Measurements from ENCODE around the gene CEP112.
A peak's percentile ranks its signal among the peaks of the same experiment; 100 is the strongest.

The CEP112 gene

DNA sequence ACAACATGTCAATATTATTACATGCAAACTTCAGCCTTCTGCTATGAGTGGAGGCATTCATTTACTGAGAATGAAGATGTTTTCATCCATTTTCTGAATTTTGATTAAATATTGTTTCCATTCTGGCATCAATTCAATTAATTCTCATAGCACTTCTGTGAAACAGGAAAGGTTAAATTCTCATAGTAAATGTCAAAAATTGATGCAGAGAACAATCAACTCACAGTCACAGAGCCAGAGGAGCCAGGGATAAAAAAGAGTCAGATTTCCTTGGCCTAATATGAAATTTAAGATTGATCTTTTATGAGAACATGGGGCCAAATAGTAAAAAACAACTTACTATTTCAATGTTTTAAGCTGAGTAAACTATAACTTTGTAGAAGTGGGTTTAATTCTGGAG lies 446.7 kb downstream of the CEP112 start:
- DNase-seq (ENCODE audit: low read depth, low spot score) = no peak
- H3K4me3 ChIP-seq (ENCODE audit: low read depth, low read length) = no peak overlapping the region
- ChIA-PET POLR2A (no interaction called here), CTCF (interaction anchor here (1.4 kb wide), 1 partner anchor 189 kb away, joined by 5 read pairs; no protein-coding TSS in a partner anchor)
- TF ChIP-seq, protein P1, sequence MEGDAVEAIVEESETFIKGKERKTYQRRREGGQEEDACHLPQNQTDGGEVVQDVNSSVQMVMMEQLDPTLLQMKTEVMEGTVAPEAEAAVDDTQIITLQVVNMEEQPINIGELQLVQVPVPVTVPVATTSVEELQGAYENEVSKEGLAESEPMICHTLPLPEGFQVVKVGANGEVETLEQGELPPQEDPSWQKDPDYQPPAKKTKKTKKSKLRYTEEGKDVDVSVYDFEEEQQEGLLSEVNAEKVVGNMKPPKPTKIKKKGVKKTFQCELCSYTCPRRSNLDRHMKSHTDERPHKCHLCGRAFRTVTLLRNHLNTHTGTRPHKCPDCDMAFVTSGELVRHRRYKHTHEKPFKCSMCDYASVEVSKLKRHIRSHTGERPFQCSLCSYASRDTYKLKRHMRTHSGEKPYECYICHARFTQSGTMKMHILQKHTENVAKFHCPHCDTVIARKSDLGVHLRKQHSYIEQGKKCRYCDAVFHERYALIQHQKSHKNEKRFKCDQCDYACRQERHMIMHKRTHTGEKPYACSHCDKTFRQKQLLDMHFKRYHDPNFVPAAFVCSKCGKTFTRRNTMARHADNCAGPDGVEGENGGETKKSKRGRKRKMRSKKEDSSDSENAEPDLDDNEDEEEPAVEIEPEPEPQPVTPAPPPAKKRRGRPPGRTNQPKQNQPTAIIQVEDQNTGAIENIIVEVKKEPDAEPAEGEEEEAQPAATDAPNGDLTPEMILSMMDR (IDR thresholded peaks at IDR 0.05; ENCODE audit: insufficient read depth, low read length, missing control alignments) = no peak

DNA sequence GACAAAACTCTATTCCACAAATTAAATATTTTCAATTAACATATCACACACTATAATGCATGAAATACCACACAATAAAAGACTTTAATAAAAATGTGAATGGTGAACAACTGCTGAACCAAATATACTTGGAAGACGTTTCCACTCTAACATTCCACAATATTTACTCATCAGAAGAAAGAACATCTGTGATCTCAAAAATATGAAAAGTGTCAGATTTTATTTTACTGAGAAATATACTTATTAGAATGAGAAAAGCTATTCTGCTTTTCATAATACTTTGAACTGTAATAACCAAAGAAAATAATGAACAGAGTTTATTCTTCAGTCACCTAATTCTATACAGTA lies 448.7 kb downstream of the CEP112 start:
- ChIA-PET POLR2A (no interaction called here), CTCF (interaction anchor here (1.0 kb wide), 1 partner anchor 15 kb away, joined by 3 read pairs; no protein-coding TSS in a partner anchor)
- DNase-seq (ENCODE audit: low read depth, low spot score) = no peak
- no peak overlapping the region for H3K4me3 ChIP-seq (ENCODE audit: low read depth, low read length)
- TF ChIP-seq, protein P1 (IDR thresholded peaks at IDR 0.05; ENCODE audit: insufficient read depth, low read length, missing control alignments) = no peak

DNA sequence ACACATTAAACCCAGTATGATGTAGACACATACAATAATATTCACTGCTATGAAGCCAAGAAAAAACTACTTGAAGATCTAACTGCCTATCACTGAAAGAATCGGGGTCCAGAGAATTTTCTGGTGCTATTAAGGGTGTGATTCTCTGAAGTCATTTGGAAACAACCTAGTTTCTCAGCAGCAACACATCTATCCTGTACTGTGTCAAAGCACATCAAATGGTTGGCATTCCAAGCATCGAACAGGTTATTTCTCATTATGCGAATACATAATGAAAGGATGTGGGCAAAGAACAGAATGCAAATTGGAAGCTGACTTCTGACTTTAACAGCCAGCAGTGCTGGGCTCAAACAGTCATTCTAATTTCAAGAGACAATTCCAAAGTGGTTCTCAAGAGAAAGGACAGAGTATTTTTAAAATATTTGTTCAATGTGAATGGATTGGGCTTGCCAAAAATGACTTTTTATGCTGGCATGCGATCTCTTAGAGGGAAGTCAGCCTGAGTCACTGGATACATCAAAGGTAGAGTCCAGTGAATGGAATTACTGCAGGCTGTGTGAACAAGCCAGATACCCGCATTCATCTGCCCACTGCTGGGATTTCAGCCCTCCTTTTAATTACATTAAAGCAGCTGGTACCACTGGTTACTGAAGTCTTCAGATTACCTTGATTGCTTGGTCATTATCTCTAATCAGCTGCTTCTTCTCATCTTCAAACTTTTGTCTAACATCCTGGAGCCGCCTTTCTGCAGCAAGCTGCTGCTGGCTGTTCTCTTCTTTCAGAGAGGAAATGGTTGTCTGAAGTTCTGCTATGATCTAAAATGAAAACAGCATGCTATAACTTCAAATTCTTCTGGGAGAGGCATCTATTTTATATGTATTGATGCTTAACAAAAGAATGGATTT lies 449.3 kb downstream of the CEP112 start:
- CTCF ChIA-PET = interaction anchor here (1.0 kb wide), 1 partner anchor 15 kb away, joined by 3 read pairs; no protein-coding TSS in a partner anchor
- no peak overlapping the region for H3K4me3 ChIP-seq (ENCODE audit: low read depth, low read length)
- POLR2A ChIA-PET = interaction anchor here (1.0 kb wide), 1 partner anchor 8 kb away, joined by 4 read pairs; no protein-coding TSS in a partner anchor
- DNase-seq (ENCODE audit: low read depth, low spot score) = peak; percentile 57
- TF ChIP-seq, protein P1 (IDR thresholded peaks at IDR 0.05; ENCODE audit: insufficient read depth, low read length, missing control alignments) = no peak

DNA sequence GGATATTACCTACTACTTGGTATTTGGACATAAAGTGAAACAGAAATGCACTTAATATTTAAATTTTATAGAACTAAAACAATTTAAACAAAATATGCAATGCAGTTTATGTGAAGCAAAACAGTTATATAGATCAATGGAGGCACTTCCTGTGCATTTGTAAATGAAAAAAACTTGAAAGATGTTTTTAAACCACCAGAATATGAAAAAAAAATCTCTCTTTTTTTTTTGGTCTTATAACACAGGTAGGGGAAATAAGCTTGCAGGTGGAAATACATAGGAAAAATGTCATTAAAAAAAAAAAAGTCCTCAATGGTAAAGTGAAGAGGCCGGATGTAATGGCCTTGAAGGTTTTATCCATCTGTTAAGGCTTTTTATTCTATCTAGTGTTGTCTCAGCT lies 450.2 kb downstream of the CEP112 start:
- TF ChIP-seq, protein P1 (IDR thresholded peaks at IDR 0.05; ENCODE audit: insufficient read depth, low read length, missing control alignments) = no peak
- ChIA-PET POLR2A (no interaction called here), CTCF (no interaction called here)
- DNase-seq (ENCODE audit: low read depth, low spot score) = no peak
- no peak overlapping the region for H3K4me3 ChIP-seq (ENCODE audit: low read depth, low read length)

DNA sequence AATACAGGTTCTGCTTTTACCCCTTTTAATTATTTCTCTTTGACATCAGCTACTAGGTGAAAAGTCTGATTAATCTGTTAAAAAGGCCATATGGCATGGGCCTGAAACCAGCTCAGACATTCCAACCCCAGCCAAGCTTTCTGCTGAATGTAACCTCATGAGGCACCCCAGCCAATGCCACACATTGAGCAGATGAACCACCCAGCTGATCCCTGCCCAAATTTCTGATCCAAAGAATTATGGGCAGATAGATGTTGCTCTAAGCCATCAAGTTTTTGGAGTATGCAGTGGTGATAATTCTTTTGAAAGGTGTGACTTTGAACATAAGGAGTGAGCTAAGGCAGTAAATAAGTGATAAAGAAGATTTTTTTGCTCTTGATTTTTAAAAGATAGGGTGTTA lies 452.9 kb downstream of the CEP112 start:
- H3K4me3 ChIP-seq (ENCODE audit: low read depth, low read length) = no peak overlapping the region
- no peak for DNase-seq (ENCODE audit: low read depth, low spot score)
- ChIA-PET POLR2A (no interaction called here), CTCF (no interaction called here)
- TF ChIP-seq, protein P1 (IDR thresholded peaks at IDR 0.05; ENCODE audit: insufficient read depth, low read length, missing control alignments) = no peak

DNA sequence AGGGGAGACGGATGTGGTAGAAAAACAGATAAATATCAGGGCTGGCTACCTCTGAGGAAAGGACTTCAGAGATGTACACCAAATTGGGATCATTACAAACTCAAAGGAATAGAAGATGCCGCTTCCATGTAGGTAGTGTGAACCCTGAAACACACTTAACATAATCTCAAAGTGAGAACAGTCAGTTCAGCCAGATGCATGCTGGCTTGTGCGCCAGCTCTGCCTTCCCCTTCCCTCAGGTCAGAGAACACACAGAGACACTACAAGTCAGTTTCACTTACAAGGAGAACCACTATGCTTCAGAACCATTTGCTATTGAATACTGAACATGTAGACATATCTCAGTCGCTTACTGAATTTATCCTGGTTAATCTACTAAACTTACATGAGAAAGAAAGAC lies 454.5 kb downstream of the CEP112 start:
- ChIA-PET POLR2A (no interaction called here), CTCF (no interaction called here)
- H3K4me3 ChIP-seq (ENCODE audit: low read depth, low read length) = no peak overlapping the region

More for the DNA sequence above, 454.5 kb downstream of the CEP112 start:
- no peak for DNase-seq (ENCODE audit: low read depth, low spot score)
- TF ChIP-seq, protein P1 (IDR thresholded peaks at IDR 0.05; ENCODE audit: insufficient read depth, low read length, missing control alignments) = no peak
